ENCODE data around the gene MAN2B2.

The MAN2B2 gene

GRCh38 chr4:6530301-6530700 is 44.7 kb upstream of the MAN2B2 start:
- Histone ChIP-seq H3K4me1 (ENCODE audit: insufficient read depth, insufficient read length) (peaks cover 16% of the 10 kb centered on the region), H3K36me3 (ENCODE audit: insufficient read depth, insufficient read length, low read length) (no peaks in the 10 kb centered on the region), H3K4me3 (ENCODE audit: insufficient read length, low read depth) (no peak overlapping the region), H3K9ac (ENCODE audit: insufficient read length, low read depth) (no peak overlapping the region), H3K9me3 (ENCODE audit: insufficient read depth, low read length) (no peaks in the 10 kb centered on the region; the same call in 1 of the 2 replicates), H3K27me3 (ENCODE audit: insufficient read depth, insufficient read length) (no peaks in the 10 kb centered on the region)
- DNase-seq (ENCODE audit: low read depth, low spot score) = no peak
- TF ChIP-seq ZNF274 (IDR thresholded peaks at IDR 0.05; ENCODE audit: low read depth, low read length) (no peak), SUZ12 (IDR thresholded peaks at IDR 0.05; ENCODE audit: extremely low read depth, insufficient read depth, insufficient read length) (no peak), YY1 (IDR thresholded peaks at IDR 0.05; ENCODE audit: insufficient read depth, insufficient read length) (no peak)

DNA sequence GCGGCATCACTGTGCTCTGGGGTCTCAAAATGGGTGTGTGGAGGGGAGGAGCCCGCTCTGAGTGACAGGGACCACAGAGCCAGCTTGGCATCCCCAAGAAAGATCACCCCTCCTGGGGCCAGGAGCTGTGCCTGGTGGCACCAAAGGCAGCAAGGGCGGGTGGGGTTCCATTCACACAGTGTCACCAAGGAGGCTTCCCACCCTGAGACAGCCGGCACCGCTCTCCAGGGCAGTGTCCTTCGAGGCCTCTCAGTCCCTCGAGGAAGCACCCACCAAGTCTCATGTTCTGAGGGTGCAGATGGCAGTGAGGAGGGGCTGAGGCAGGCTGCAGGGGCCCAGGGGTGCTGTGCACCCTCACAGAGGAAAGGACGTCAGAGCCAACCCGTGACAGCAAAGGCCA is 44.0 kb upstream of the MAN2B2 start:
- H3K9me3 ChIP-seq (ENCODE audit: insufficient read depth, low read length) = no peaks in the 10 kb centered on the region; the same call in 1 of the 2 replicates
- H3K27me3 ChIP-seq (ENCODE audit: insufficient read depth, insufficient read length) = no peaks in the 10 kb centered on the region
- H3K9ac ChIP-seq (ENCODE audit: insufficient read length, low read depth) = no peak overlapping the region
- TF ChIP-seq YY1 (IDR thresholded peaks at IDR 0.05; ENCODE audit: insufficient read depth, insufficient read length) = no peak
- TF ChIP-seq SUZ12 (IDR thresholded peaks at IDR 0.05; ENCODE audit: extremely low read depth, insufficient read depth, insufficient read length) = no peak
- no peak for TF ChIP-seq ZNF274 (IDR thresholded peaks at IDR 0.05; ENCODE audit: low read depth, low read length)
- H3K36me3 ChIP-seq (ENCODE audit: insufficient read depth, insufficient read length, low read length) = no peaks in the 10 kb centered on the region
- H3K4me3 ChIP-seq (ENCODE audit: insufficient read length, low read depth) = no peak overlapping the region
- peaks cover 16% of the 10 kb centered on the region for H3K4me1 ChIP-seq (ENCODE audit: insufficient read depth, insufficient read length)
- no peak for DNase-seq (ENCODE audit: low read depth, low spot score)

DNA sequence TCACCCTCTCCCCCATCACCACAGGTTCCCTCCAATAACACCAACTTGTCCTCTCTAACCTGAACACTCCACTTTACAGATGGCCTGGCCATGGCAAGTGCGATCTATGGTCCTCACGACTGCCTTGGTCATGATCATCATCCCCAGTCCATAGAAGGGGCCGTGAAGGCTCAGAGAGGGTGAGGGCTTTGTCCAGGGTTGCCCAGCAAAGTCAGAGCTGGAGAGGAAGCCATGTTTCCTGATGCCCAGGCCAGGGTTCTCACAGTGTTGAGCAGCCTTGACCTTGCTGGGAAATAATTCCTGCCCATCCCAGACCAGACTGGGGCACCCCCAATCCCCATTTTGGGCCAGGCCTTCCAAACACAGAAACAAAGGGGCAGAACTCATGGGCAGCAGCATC is 42.9 kb upstream of the MAN2B2 start:
- H3K36me3 ChIP-seq (ENCODE audit: insufficient read depth, insufficient read length, low read length) = no peaks in the 10 kb centered on the region
- no peaks in the 10 kb centered on the region for H3K27me3 ChIP-seq (ENCODE audit: insufficient read depth, insufficient read length)
- TF ChIP-seq SUZ12 (IDR thresholded peaks at IDR 0.05; ENCODE audit: extremely low read depth, insufficient read depth, insufficient read length) = no peak
- no peak for TF ChIP-seq YY1 (IDR thresholded peaks at IDR 0.05; ENCODE audit: insufficient read depth, insufficient read length)
- no peak for TF ChIP-seq ZNF274 (IDR thresholded peaks at IDR 0.05; ENCODE audit: low read depth, low read length)
- H3K4me1 ChIP-seq (ENCODE audit: insufficient read depth, insufficient read length) = peaks cover 9% of the 10 kb centered on the region
- H3K4me3 ChIP-seq (ENCODE audit: insufficient read length, low read depth) = no peak overlapping the region
- no peaks in the 10 kb centered on the region; the same call in 1 of the 2 replicates for H3K9me3 ChIP-seq (ENCODE audit: insufficient read depth, low read length)
- no peak overlapping the region for H3K9ac ChIP-seq (ENCODE audit: insufficient read length, low read depth)
- no peak for DNase-seq (ENCODE audit: low read depth, low spot score)

- no peaks in the 10 kb centered on the region for H3K36me3 ChIP-seq (ENCODE audit: insufficient read depth, insufficient read length, low read length)
- no peaks in the 10 kb centered on the region for H3K27me3 ChIP-seq (ENCODE audit: insufficient read depth, insufficient read length)
- no peaks in the 10 kb centered on the region; the same call in 1 of the 2 replicates for H3K9me3 ChIP-seq (ENCODE audit: insufficient read depth, low read length)
- peaks cover 7% of the 10 kb centered on the region for H3K4me1 ChIP-seq (ENCODE audit: insufficient read depth, insufficient read length)
- H3K9ac ChIP-seq (ENCODE audit: insufficient read length, low read depth) = no peak overlapping the region
- no peak overlapping the region for H3K4me3 ChIP-seq (ENCODE audit: insufficient read length, low read depth)
- no peak for DNase-seq (ENCODE audit: low read depth, low spot score)
- TF ChIP-seq SUZ12 (IDR thresholded peaks at IDR 0.05; ENCODE audit: extremely low read depth, insufficient read depth, insufficient read length) = no peak
- TF ChIP-seq YY1 (IDR thresholded peaks at IDR 0.05; ENCODE audit: insufficient read depth, insufficient read length) = no peak
- no peak for TF ChIP-seq ZNF274 (IDR thresholded peaks at IDR 0.05; ENCODE audit: low read depth, low read length)
Observed at GRCh38 chr4:6532658-6533057, 42.3 kb upstream of the MAN2B2 start.

GRCh38 chr4:6534050-6534449 is 40.9 kb upstream of the MAN2B2 start:
- Histone ChIP-seq H3K9me3 (ENCODE audit: insufficient read depth, low read length) (no peaks in the 10 kb centered on the region; the same call in 1 of the 2 replicates), H3K9ac (ENCODE audit: insufficient read length, low read depth) (no peak overlapping the region), H3K4me1 (ENCODE audit: insufficient read depth, insufficient read length) (no peaks in the 10 kb centered on the region), H3K4me3 (ENCODE audit: insufficient read length, low read depth) (no peak overlapping the region), H3K36me3 (ENCODE audit: insufficient read depth, insufficient read length, low read length) (no peaks in the 10 kb centered on the region), H3K27me3 (ENCODE audit: insufficient read depth, insufficient read length) (no peaks in the 10 kb centered on the region)
- TF ChIP-seq ZNF274 (IDR thresholded peaks at IDR 0.05; ENCODE audit: low read depth, low read length) (no peak), YY1 (IDR thresholded peaks at IDR 0.05; ENCODE audit: insufficient read depth, insufficient read length) (no peak), SUZ12 (IDR thresholded peaks at IDR 0.05; ENCODE audit: extremely low read depth, insufficient read depth, insufficient read length) (no peak)
- no peak for DNase-seq (ENCODE audit: low read depth, low spot score)

GRCh38 chr4:6534618-6535328 is 40.2 kb upstream of the MAN2B2 start:
- Histone ChIP-seq H3K9ac (ENCODE audit: insufficient read length, low read depth) (no peak overlapping the region), H3K36me3 (ENCODE audit: insufficient read depth, insufficient read length, low read length) (no peaks in the 10 kb centered on the region), H3K27me3 (ENCODE audit: insufficient read depth, insufficient read length) (no peaks in the 10 kb centered on the region), H3K4me3 (ENCODE audit: insufficient read length, low read depth) (no peak overlapping the region), H3K4me1 (ENCODE audit: insufficient read depth, insufficient read length) (no peaks in the 10 kb centered on the region), H3K9me3 (ENCODE audit: insufficient read depth, low read length) (no peaks in the 10 kb centered on the region; the same call in 1 of the 2 replicates)
- no peak for DNase-seq (ENCODE audit: low read depth, low spot score)
- no peak for TF ChIP-seq YY1 (IDR thresholded peaks at IDR 0.05; ENCODE audit: insufficient read depth, insufficient read length)
- no peak for TF ChIP-seq ZNF274 (IDR thresholded peaks at IDR 0.05; ENCODE audit: low read depth, low read length)
- no peak for TF ChIP-seq SUZ12 (IDR thresholded peaks at IDR 0.05; ENCODE audit: extremely low read depth, insufficient read depth, insufficient read length)

DNA sequence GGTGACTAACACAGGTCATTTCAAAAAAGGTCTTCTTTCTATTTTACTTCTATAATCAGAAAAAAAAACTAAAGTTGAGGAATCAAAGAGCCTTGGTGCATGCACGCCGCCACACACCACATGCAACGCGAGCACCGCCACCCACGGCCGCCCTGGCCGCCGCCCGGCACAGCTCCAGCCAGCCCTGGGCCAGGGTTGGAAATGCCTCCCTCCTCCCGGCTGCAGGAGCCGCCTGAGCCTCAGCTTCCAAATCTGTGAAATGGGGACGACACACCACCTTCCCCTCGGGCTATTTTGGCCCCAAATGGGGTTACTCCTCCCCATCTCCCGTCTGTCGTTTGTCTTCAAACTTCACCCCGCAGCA is 39.7 kb upstream of the MAN2B2 start:
- no peak for DNase-seq (ENCODE audit: low read depth, low spot score)
- H3K36me3 ChIP-seq (ENCODE audit: insufficient read depth, insufficient read length, low read length) = no peaks in the 10 kb centered on the region
- H3K9me3 ChIP-seq (ENCODE audit: insufficient read depth, low read length) = no peaks in the 10 kb centered on the region; the same call in 1 of the 2 replicates
- no peak overlapping the region for H3K4me3 ChIP-seq (ENCODE audit: insufficient read length, low read depth)
- no peak overlapping the region for H3K9ac ChIP-seq (ENCODE audit: insufficient read length, low read depth)
- TF ChIP-seq YY1 (IDR thresholded peaks at IDR 0.05; ENCODE audit: insufficient read depth, insufficient read length) (no peak), SUZ12 (IDR thresholded peaks at IDR 0.05; ENCODE audit: extremely low read depth, insufficient read depth, insufficient read length) (no peak)
- H3K4me1 ChIP-seq (ENCODE audit: insufficient read depth, insufficient read length) = no peaks in the 10 kb centered on the region
- H3K27me3 ChIP-seq (ENCODE audit: insufficient read depth, insufficient read length) = no peaks in the 10 kb centered on the region

Measured in NT2/D1 (cell line).